ENCODE results near the gene DFFB. TPM values are rescaled to one million over a fixed set of nuclear protein-coding genes. Genes with fewer than 3 reads are reported as not detected.
A peak's percentile ranks its signal among the peaks of the same experiment; 100 is the strongest.

Gene DFFB
- total and polyA plus RNA-seq, 2 of the 13 experiments (the other 11 are each of a cell fraction or from before 2014, with no cell fraction given) = 4.6 to 9.3 TPM

DNA sequence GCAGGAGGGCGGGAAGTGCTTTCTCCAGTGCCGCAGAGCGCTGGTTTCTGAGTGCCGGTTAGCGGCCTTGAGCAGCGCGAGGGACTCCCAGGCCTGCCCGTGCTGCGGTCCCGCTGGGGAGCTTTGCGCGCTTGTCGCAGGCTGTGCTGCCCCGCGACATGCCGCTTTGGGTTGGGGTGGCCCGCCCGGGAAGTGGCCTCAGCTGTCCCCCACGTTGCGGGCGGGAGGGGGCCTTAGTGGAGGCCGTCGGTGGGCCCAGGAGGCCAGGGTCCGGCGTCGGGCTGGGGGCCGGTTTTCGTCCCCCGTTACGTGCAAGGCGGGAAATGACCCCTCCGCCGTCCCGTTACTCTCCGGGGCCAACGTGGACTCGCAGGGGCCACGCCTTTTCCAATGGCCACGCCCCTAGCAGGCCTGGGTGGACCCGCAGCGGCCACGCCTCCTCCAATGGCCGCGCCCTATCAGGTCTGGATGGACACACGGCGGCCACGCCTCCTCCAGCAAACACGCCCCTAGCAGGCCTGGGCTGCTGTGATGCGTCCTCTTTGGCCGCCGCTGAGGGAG, 43.8 kb downstream of the DFFB start (continued):
- TF ChIP-seq, protein P1, sequence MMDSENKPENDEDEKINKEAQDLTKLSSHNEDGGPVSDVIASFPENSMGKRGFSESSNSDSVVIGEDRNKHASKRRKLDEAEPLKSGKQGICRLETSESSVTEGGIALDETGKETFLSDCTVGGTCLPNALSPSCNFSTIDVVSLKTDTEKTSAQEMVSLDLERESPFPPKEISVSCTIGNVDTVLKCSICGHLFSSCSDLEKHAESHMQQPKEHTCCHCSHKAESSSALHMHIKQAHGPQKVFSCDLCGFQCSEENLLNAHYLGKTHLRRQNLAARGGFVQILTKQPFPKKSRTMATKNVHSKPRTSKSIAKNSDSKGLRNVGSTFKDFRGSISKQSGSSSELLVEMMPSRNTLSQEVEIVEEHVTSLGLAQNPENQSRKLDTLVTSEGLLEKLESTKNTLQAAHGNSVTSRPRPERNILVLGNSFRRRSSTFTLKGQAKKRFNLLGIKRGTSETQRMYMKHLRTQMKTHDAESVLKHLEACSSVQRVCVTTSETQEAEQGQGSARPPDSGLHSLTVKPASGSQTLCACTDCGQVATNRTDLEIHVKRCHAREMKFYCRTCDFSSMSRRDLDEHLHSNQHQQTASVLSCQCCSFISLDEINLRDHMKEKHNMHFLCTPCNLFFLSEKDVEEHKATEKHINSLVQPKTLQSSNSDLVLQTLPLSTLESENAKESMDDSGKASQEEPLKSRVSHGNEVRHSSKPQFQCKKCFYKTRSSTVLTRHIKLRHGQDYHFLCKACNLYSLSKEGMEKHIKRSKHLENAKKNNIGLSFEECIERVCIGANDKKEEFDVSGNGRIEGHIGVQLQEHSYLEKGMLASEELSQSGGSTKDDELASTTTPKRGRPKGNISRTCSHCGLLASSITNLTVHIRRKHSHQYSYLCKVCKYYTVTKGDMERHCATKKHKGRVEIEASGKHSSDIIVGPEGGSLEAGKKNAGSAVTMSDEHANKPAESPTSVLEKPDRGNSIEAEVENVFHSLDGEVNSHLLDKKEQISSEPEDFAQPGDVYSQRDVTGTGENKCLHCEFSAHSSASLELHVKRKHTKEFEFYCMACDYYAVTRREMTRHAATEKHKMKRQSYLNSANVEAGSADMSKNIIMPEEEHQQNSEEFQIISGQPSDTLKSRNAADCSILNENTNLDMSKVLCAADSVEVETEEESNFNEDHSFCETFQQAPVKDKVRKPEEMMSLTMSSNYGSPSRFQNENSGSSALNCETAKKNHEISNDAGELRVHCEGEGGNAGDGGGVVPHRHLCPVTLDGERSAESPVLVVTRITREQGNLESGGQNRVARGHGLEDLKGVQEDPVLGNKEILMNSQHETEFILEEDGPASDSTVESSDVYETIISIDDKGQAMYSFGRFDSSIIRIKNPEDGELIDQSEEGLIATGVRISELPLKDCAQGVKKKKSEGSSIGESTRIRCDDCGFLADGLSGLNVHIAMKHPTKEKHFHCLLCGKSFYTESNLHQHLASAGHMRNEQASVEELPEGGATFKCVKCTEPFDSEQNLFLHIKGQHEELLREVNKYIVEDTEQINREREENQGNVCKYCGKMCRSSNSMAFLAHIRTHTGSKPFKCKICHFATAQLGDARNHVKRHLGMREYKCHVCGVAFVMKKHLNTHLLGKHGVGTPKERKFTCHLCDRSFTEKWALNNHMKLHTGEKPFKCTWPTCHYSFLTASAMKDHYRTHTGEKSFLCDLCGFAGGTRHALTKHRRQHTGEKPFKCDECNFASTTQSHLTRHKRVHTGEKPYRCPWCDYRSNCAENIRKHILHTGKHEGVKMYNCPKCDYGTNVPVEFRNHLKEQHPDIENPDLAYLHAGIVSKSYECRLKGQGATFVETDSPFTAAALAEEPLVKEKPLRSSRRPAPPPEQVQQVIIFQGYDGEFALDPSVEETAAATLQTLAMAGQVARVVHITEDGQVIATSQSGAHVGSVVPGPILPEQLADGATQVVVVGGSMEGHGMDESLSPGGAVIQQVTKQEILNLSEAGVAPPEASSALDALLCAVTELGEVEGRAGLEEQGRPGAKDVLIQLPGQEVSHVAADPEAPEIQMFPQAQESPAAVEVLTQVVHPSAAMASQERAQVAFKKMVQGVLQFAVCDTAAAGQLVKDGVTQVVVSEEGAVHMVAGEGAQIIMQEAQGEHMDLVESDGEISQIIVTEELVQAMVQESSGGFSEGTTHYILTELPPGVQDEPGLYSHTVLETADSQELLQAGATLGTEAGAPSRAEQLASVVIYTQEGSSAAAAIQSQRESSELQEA (CRISPR knock-in tag; IDR thresholded peaks at IDR 0.05; ENCODE audit: not compliant biosample characterization) = peak; percentile 8
- no peak for TF ChIP-seq NCOA5 (CRISPR knock-in tag; IDR thresholded peaks at IDR 0.05)
- TF ChIP-seq, protein P2, sequence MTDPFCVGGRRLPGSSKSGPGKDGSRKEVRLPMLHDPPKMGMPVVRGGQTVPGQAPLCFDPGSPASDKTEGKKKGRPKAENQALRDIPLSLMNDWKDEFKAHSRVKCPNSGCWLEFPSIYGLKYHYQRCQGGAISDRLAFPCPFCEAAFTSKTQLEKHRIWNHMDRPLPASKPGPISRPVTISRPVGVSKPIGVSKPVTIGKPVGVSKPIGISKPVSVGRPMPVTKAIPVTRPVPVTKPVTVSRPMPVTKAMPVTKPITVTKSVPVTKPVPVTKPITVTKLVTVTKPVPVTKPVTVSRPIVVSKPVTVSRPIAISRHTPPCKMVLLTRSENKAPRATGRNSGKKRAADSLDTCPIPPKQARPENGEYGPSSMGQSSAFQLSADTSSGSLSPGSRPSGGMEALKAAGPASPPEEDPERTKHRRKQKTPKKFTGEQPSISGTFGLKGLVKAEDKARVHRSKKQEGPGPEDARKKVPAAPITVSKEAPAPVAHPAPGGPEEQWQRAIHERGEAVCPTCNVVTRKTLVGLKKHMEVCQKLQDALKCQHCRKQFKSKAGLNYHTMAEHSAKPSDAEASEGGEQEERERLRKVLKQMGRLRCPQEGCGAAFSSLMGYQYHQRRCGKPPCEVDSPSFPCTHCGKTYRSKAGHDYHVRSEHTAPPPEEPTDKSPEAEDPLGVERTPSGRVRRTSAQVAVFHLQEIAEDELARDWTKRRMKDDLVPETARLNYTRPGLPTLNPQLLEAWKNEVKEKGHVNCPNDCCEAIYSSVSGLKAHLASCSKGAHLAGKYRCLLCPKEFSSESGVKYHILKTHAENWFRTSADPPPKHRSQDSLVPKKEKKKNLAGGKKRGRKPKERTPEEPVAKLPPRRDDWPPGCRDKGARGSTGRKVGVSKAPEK (CRISPR knock-in tag; IDR thresholded peaks at IDR 0.05; ENCODE audit: borderline replicate concordance) = no peak
- TF ChIP-seq FOXK1 (CRISPR knock-in tag; IDR thresholded peaks at IDR 0.05; ENCODE audit: borderline replicate concordance, low read depth) = peak; percentile 41; the same call in 1 of the 2 replicates
- TF ChIP-seq ATM (IDR thresholded peaks at IDR 0.05; ENCODE audit: borderline replicate concordance) = no peak
- TF ChIP-seq, protein P3, sequence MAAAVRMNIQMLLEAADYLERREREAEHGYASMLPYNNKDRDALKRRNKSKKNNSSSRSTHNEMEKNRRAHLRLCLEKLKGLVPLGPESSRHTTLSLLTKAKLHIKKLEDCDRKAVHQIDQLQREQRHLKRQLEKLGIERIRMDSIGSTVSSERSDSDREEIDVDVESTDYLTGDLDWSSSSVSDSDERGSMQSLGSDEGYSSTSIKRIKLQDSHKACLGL (CRISPR knock-in tag; IDR thresholded peaks at IDR 0.05) = peak; percentile 68; the same call in 1 of the 2 replicates
- no peak for TF ChIP-seq REST (IDR thresholded peaks at IDR 0.05; ENCODE audit: borderline replicate concordance in 1 of 2, low read depth in 1 of 2, low read length in 2 of 2)
- peak; percentile 36; the same call in 1 of the 2 replicates for TF ChIP-seq ZFP36L1 (CRISPR knock-in tag; IDR thresholded peaks at IDR 0.05)
- no peak; the same call in 1 of the 2 replicates for TF ChIP-seq IRF2 (CRISPR knock-in tag; IDR thresholded peaks at IDR 0.05)
- no peak for TF ChIP-seq ZNF576 (CRISPR knock-in tag; IDR thresholded peaks at IDR 0.05)
- TF ChIP-seq KMT2A (CRISPR knock-in tag; IDR thresholded peaks at IDR 0.05) = no peak
- peak; percentile 49 for TF ChIP-seq ASH2L (IDR thresholded peaks at IDR 0.05; ENCODE audit: insufficient read length, low read depth, low read length)
- TF ChIP-seq POLR2AphosphoS5 (IDR thresholded peaks at IDR 0.05; ENCODE audit: low read depth, low read length) = peak; percentile 59

All from HepG2 (cell line).